ENCODE measurements around the gene SERPINC1.
"Not testable (repeated sequence)": the region's sequence is repeated elsewhere in the genome, so short reads cannot be mapped to it uniquely, and the experiment has no call there.

SERPINC1 gene

GRCh38 chr1:173917149-173917548 is at the start of gene SERPINC1:
TSS of gene SERPINC1 (minus strand) at chr1:173917327. CDS start at chr1:173917259, 68 bp downstream.
- DNase-seq (ENCODE audit: low read depth) = no peak

GRCh38 chr1:173965896-173966295 is 48.8 kb upstream of the SERPINC1 start:
- DNase-seq (ENCODE audit: low read depth) = not testable (repeated sequence)

- DNase-seq (ENCODE audit: low read depth) = no peak
Observed at GRCh38 chr1:173963477-173963876, 46.4 kb upstream of the SERPINC1 start.

GRCh38 chr1:173960625-173961024 is 43.5 kb upstream of the SERPINC1 start:
- no peak for DNase-seq (ENCODE audit: low read depth)

GRCh38 chr1:173954179-173954578 is 37.1 kb upstream of the SERPINC1 start:
- DNase-seq (ENCODE audit: low read depth) = peak; percentile 17

- no peak for DNase-seq (ENCODE audit: low read depth)
Observed at GRCh38 chr1:173948594-173948993, 31.5 kb upstream of the SERPINC1 start.

GRCh38 chr1:173946380-173946921 is 29.3 kb upstream of the SERPINC1 start:
- DNase-seq (ENCODE audit: low read depth) = no peak

GRCh38 chr1:173937062-173937461 is 19.9 kb upstream of the SERPINC1 start:
- no peak for DNase-seq (ENCODE audit: low read depth)

- no peak for DNase-seq (ENCODE audit: low read depth)
Observed at GRCh38 chr1:173934440-173934839, 17.3 kb upstream of the SERPINC1 start.

- DNase-seq (ENCODE audit: low read depth) = not testable (repeated sequence)
Observed at GRCh38 chr1:173930541-173930940, 13.4 kb upstream of the SERPINC1 start.

- DNase-seq (ENCODE audit: low read depth) = no peak
Observed at GRCh38 chr1:173925306-173926242, 8.4 kb upstream of the SERPINC1 start.

GRCh38 chr1:173920861-173921260 is 3.7 kb upstream of the SERPINC1 start:
- DNase-seq (ENCODE audit: low read depth) = no peak

GRCh38 chr1:173917635-173918493 is 737 bp upstream of the SERPINC1 start:
- DNase-seq (ENCODE audit: low read depth) = no peak

GRCh38 chr1:173916667-173917066 is 460 bp downstream of the SERPINC1 start:
- DNase-seq (ENCODE audit: low read depth) = no peak

- DNase-seq (ENCODE audit: low read depth) = no peak
Observed at GRCh38 chr1:173915596-173915995, 1.5 kb downstream of the SERPINC1 start.

GRCh38 chr1:173914366-173914871 is 2.7 kb downstream of the SERPINC1 start:
- peak; percentile 64 for DNase-seq (ENCODE audit: low read depth)

- no peak for DNase-seq (ENCODE audit: low read depth)
Observed at GRCh38 chr1:173913111-173913510, 4.0 kb downstream of the SERPINC1 start.

GRCh38 chr1:173903827-173904531 is 13.1 kb downstream of the SERPINC1 start:
- no peak for DNase-seq (ENCODE audit: low read depth)

- no peak for DNase-seq (ENCODE audit: low read depth)
Observed at GRCh38 chr1:173900992-173901391, 16.1 kb downstream of the SERPINC1 start.

- no peak for DNase-seq (ENCODE audit: low read depth)
Observed at GRCh38 chr1:173900427-173900826, 16.7 kb downstream of the SERPINC1 start.

GRCh38 chr1:173894189-173894588 is 22.9 kb downstream of the SERPINC1 start:
- no peak for DNase-seq (ENCODE audit: low read depth)

GRCh38 chr1:173893611-173894010 is 23.5 kb downstream of the SERPINC1 start:
- no peak for DNase-seq (ENCODE audit: low read depth)

Data from ELR (cell line).